ENCODE data around the gene DCC.

GRCh38 chr18:53527365-53527764, 1187.4 kb downstream of the DCC start:
- TF ChIP-seq, protein P1, sequence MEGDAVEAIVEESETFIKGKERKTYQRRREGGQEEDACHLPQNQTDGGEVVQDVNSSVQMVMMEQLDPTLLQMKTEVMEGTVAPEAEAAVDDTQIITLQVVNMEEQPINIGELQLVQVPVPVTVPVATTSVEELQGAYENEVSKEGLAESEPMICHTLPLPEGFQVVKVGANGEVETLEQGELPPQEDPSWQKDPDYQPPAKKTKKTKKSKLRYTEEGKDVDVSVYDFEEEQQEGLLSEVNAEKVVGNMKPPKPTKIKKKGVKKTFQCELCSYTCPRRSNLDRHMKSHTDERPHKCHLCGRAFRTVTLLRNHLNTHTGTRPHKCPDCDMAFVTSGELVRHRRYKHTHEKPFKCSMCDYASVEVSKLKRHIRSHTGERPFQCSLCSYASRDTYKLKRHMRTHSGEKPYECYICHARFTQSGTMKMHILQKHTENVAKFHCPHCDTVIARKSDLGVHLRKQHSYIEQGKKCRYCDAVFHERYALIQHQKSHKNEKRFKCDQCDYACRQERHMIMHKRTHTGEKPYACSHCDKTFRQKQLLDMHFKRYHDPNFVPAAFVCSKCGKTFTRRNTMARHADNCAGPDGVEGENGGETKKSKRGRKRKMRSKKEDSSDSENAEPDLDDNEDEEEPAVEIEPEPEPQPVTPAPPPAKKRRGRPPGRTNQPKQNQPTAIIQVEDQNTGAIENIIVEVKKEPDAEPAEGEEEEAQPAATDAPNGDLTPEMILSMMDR (conservative IDR thresholded peaks at IDR 0.05 in 1 of 2, IDR thresholded peaks at IDR 0.05 in 1 of 2; ENCODE audit: low read depth in 1 of 2, low read length in 2 of 2): no peak
- TF ChIP-seq EZH2 (IDR thresholded peaks at IDR 0.05; ENCODE audit: low read length, missing control alignments): no peak

All from fibroblast of lung (primary cell).